ENCODE measurements around the gene IL1RN. TPM values are rescaled to one million over a fixed set of nuclear protein-coding genes. Genes with fewer than 3 reads are reported as not detected.

Gene IL1RN
- polyA plus RNA-seq, 1 donor (not counting 4 experiments of a cell fraction or from before 2014, with no cell fraction given): 128 TPM

DNA sequence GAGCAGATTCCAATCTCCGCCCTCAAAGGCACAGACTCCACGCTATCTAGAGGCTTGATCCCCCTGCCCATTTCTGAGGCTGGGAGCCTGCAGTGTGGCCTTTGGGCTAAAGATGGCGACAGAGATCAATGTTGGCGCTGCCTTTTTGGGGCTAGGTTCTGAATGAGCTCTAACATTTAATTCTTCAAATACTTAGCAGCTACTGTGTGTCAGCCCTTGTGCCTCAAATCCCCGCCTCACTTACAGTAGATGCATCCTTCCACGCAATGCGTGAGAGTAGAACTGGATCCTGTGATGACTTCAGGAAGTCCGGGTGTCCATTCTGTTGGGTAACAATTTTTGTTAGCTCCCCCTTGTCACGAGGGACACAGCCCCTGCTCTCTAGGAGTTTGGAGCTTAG lies 47.3 kb upstream of the IL1RN start:
- H3K9ac ChIP-seq (ENCODE audit: control insufficient read depth, extremely low read depth, insufficient read depth, low read length): peak overlapping the region; percentile 88
- H3K4me2 ChIP-seq (ENCODE audit: control insufficient read depth, extremely low read depth, insufficient read depth, low read depth, low read length): peak overlapping the region; percentile 73
- peaks cover 52% of the 10 kb centered on the region for H3K4me1 ChIP-seq (ENCODE audit: control insufficient read depth, extremely low read depth, insufficient read depth, low read length)
- H3K27me3 ChIP-seq (ENCODE audit: control insufficient read depth, extremely low read depth, insufficient read depth, low read length): no peaks in the 10 kb centered on the region
- H3K27ac ChIP-seq (ENCODE audit: control insufficient read depth, insufficient read depth, low read length): peak overlapping the region; percentile 100
- peak; percentile 46 for FAIRE-seq
- no peak for DNase-seq (ENCODE audit: low read depth, low spot score)
- H3K36me3 ChIP-seq (ENCODE audit: control insufficient read depth in 2 of 2, extremely low read depth in 1 of 2, insufficient read depth in 2 of 2, low read length in 2 of 2): no peaks in the 10 kb centered on the region
- no peaks in the 10 kb centered on the region for H4K20me1 ChIP-seq (ENCODE audit: control insufficient read depth, extremely low read depth, insufficient read depth, low read length)
- TF ChIP-seq, protein P1, sequence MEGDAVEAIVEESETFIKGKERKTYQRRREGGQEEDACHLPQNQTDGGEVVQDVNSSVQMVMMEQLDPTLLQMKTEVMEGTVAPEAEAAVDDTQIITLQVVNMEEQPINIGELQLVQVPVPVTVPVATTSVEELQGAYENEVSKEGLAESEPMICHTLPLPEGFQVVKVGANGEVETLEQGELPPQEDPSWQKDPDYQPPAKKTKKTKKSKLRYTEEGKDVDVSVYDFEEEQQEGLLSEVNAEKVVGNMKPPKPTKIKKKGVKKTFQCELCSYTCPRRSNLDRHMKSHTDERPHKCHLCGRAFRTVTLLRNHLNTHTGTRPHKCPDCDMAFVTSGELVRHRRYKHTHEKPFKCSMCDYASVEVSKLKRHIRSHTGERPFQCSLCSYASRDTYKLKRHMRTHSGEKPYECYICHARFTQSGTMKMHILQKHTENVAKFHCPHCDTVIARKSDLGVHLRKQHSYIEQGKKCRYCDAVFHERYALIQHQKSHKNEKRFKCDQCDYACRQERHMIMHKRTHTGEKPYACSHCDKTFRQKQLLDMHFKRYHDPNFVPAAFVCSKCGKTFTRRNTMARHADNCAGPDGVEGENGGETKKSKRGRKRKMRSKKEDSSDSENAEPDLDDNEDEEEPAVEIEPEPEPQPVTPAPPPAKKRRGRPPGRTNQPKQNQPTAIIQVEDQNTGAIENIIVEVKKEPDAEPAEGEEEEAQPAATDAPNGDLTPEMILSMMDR (optimal IDR thresholded peaks at IDR 0.05 in 1 of 3, IDR thresholded peaks at IDR 0.05 in 1 of 3, conservative IDR thresholded peaks at IDR 0.05 in 1 of 3; ENCODE audit: extremely low read depth in 1 of 3, insufficient read depth in 2 of 3, low read length in 3 of 3): peak; percentile 86 to 97 (median 89)
- TF ChIP-seq EZH2 (IDR thresholded peaks at IDR 0.05; ENCODE audit: low read length): no peak
- peaks cover 3% of the 10 kb centered on the region for H3K9me1 ChIP-seq (ENCODE audit: control insufficient read depth, extremely low read depth, insufficient read depth, low read length)
- dilution Hi-C loops (cut with MboI; ENCODE audit: extremely low pct_ligation_motif_present, low sequenced_read_pairs): no loop called here
- H2AFZ ChIP-seq (ENCODE audit: control insufficient read depth, low read length): peak overlapping the region; percentile 41
- no peaks in the 10 kb centered on the region for H3K9me3 ChIP-seq (ENCODE audit: control insufficient read depth, low read depth, low read length)
- H3K4me3 ChIP-seq (ENCODE audit: control insufficient read depth in 2 of 3, extremely low read depth in 1 of 3, insufficient read depth in 2 of 3, low read depth in 1 of 3, low read length in 3 of 3): no peak overlapping the region
- H3K79me2 ChIP-seq (ENCODE audit: control insufficient read depth, insufficient read depth, low read length): no peaks in the 10 kb centered on the region

DNA sequence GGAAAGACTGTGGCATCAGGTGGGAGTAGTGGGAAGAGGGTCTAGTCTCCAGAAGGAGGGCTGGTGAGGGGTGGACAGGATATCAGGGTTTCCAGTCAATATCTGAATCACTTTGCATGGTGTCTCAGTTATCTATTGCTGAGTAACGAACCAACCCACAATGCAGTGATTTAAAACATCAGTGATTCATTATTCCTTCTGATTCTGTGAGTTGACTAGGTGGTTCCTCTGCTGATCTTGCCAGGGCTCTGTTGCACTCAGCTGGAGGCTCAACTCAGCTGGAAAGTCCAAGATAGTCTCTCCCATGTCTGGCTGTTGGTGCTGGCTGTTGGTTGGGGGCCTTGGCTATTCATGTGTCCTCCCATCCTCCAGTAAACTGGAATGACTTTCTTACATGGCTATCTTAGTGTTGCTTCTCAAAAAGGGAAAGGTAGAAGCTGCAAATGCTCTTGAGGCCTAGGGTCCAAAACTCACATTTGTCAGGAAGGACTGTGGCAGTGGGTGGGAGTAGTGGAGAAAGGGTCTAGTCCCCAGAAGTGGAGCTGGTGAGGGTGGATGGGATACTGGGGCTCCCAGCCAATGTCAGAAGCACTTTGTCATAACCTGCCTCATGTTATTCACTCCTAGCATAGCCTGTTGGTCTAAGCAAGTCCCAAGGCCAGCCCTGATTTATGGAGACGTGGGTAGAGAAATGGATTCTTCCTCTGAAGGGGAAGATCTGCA lies 45.7 kb upstream of the IL1RN start:
- no peak overlapping the region for H3K27ac ChIP-seq (ENCODE audit: control insufficient read depth, insufficient read depth, low read length)
- no peaks in the 10 kb centered on the region for H3K9me3 ChIP-seq (ENCODE audit: control insufficient read depth, low read depth, low read length)
- H3K4me3 ChIP-seq (ENCODE audit: control insufficient read depth in 2 of 3, extremely low read depth in 1 of 3, insufficient read depth in 2 of 3, low read depth in 1 of 3, low read length in 3 of 3): no peak overlapping the region
- FAIRE-seq (no peak), DNase-seq (ENCODE audit: low read depth, low spot score) (no peak)
- no peaks in the 10 kb centered on the region for H3K79me2 ChIP-seq (ENCODE audit: control insufficient read depth, insufficient read depth, low read length)
- H4K20me1 ChIP-seq (ENCODE audit: control insufficient read depth, extremely low read depth, insufficient read depth, low read length): no peaks in the 10 kb centered on the region
- H3K36me3 ChIP-seq (ENCODE audit: control insufficient read depth in 2 of 2, extremely low read depth in 1 of 2, insufficient read depth in 2 of 2, low read length in 2 of 2): no peaks in the 10 kb centered on the region
- TF ChIP-seq EZH2 (IDR thresholded peaks at IDR 0.05; ENCODE audit: low read length): no peak
- TF ChIP-seq, protein P1 (optimal IDR thresholded peaks at IDR 0.05 in 1 of 3, IDR thresholded peaks at IDR 0.05 in 1 of 3, conservative IDR thresholded peaks at IDR 0.05 in 1 of 3; ENCODE audit: extremely low read depth in 1 of 3, insufficient read depth in 2 of 3, low read length in 3 of 3): no peak
- H3K4me1 ChIP-seq (ENCODE audit: control insufficient read depth, extremely low read depth, insufficient read depth, low read length): peaks cover 57% of the 10 kb centered on the region
- peaks cover 3% of the 10 kb centered on the region for H3K9me1 ChIP-seq (ENCODE audit: control insufficient read depth, extremely low read depth, insufficient read depth, low read length)
- no peak overlapping the region for H3K4me2 ChIP-seq (ENCODE audit: control insufficient read depth, extremely low read depth, insufficient read depth, low read depth, low read length)
- dilution Hi-C loops (cut with MboI; ENCODE audit: extremely low pct_ligation_motif_present, low sequenced_read_pairs): no loop called here
- no peak overlapping the region for H3K9ac ChIP-seq (ENCODE audit: control insufficient read depth, extremely low read depth, insufficient read depth, low read length)
- H2AFZ ChIP-seq (ENCODE audit: control insufficient read depth, low read length): no peak overlapping the region
- no peaks in the 10 kb centered on the region for H3K27me3 ChIP-seq (ENCODE audit: control insufficient read depth, extremely low read depth, insufficient read depth, low read length)
